GM19467 (cell line): ENCODE measurements around the gene ACADS.
"Not testable (repeated sequence)": the region's sequence is repeated elsewhere in the genome, so short reads cannot be mapped to it uniquely, and the experiment has no call there.

ENCODE experiments used
- ATAC-seq: cut with Tn5 transposase; IDR thresholded peaks from one replicate; pipeline ENCODE4 v1.9.1; 2021; ENCODE audit warnings: mild to moderate bottlenecking, moderate library complexity; ENCODE audit not compliant: unreplicated experiment

Gene ACADS

GRCh38 chr12:120724720-120725119 is 906 bp upstream of the ACADS start:
- ATAC-seq, result no peak

- ATAC-seq, result no peak
Observed at GRCh38 chr12:120725151-120725658, 421 bp upstream of the ACADS start.

DNA sequence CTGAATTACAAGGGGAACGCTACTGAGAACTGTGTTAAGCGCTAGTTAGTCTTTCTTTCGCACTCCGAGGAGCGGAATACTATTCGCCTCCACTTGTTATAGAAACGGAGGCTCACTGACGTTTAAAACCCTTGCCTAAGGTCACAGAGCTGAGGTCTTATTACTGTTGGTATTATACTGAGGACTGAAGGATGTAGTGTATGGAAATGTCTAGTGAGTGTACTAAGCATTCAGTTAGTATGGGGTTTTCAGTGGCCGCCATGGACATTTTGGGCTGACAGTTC is 826 bp downstream of the ACADS start:
- no peak for ATAC-seq

GRCh38 chr12:120726961-120727360 is 1.3 kb downstream of the ACADS start:
- ATAC-seq, result no peak

DNA sequence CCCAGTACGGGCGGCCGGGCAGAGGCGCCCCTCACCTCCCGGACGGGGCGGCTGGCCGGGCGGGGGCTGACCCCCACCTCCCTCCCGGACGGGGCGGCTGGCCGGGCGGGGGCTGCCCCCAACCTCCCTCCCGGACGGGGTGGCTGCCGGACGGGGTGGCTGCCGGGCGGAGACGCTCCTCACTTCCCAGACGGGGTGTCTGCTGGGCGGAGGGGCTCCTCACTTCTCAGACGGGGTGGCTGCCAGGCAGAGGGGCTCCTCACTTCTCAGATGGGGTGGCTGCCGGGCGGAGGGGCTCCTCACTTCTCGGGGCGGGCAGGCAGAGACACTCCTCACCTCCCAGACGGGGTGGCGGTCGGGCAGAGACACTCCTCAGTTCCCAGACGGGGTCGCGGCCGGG is 6.6 kb downstream of the ACADS start:
- not testable (repeated sequence) for ATAC-seq

DNA sequence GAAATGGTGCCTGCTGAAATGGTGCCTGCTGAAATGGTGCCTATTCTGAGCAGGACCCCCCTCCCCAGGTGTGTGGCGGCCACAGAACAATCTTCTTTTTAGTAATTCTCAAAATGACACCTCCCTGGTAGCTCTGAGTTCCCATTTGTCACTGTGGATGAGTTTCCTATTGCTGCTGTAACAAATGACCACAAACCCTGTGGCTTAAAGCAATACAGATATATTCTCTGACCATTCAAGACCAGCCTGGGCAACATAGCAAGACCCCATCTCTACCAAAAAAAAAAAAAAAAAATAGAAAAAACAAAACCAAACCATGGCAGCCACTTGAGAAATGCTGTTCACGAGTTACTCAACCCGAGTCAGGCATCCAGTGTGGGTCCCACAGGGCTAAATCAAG is 7.9 kb downstream of the ACADS start:
- ATAC-seq, result no peak

DNA sequence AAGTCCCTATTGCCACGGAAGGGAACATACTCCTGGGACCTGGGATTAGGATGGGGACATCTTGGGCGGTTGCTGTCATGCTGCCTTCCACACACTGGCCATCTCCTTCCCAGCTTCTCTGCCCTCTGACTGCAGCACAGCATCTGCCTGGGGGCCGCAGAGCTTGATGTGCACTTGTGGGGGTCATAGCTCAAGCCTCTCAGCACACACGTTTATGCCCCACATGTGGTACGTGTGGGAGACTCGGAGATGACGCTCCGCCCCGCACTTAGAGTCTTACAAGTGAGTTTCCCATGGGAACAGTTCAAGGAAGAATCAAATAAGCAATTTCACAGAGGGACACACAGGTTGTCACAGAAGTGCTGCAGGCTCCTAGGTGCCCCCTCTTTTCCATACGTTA is 8.6 kb downstream of the ACADS start:
- no peak for ATAC-seq

GRCh38 chr12:120735181-120735580 is 9.6 kb downstream of the ACADS start:
- no peak for ATAC-seq

- ATAC-seq, result no peak
Observed at GRCh38 chr12:120736404-120737331, 11.0 kb downstream of the ACADS start.

- no peak for ATAC-seq
Observed at GRCh38 chr12:120737557-120738251, 12.1 kb downstream of the ACADS start.

DNA sequence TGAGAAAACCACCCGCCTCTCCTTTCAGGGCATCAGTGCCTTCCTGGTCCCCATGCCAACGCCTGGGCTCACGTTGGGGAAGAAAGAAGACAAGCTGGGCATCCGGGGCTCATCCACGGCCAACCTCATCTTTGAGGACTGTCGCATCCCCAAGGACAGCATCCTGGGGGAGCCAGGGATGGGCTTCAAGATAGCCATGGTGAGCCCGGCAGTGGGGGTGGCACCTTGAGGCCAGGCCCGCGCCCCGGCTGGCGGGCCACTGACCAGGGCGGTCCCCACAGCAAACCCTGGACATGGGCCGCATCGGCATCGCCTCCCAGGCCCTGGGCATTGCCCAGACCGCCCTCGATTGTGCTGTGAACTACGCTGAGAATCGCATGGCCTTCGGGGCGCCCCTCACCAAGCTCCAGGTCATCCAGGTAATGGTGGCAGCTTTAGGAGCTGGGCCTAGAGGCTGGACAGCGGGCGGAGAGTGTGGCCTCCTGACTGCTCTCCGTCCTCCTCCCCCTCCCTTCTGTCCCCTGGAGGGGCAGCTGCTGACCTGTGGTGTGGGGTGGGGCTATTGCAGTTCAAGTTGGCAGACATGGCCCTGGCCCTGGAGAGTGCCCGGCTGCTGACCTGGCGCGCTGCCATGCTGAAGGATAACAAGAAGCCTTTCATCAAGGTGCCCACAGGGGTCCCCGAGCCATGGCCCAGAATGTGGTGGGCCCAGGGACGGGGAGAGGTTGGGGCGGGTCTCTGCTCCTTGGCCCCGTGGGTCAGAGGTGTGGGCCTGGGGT is 12.8 kb downstream of the ACADS start:
- ATAC-seq, result no peak

DNA sequence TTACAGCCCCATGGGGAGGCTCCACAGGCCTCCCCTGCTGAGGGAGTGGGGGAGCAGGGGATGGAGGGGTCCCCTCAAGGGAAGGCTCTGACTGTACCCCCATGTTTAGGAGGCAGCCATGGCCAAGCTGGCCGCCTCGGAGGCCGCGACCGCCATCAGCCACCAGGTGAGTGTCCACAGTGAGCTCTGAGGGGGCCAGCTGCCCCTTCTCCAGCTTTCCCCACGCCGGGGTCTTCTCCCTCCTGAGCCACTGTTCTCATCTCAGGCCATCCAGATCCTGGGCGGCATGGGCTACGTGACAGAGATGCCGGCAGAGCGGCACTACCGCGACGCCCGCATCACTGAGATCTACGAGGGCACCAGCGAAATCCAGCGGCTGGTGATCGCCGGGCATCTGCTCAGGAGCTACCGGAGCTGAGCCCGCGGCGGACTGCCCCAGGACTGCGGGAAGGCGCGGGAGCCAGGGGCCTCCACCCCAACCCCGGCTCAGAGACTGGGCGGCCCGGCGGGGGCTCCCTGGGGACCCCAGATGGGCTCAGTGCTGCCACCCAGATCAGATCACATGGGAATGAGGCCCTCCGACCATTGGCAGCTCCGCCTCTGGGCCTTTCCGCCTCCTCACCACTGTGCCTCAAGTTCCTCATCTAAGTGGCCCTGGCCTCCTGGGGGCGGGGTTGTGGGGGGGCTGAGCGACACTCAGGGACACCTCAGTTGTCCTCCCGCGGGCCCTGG is 13.6 kb downstream of the ACADS start:
- no peak for ATAC-seq

DNA sequence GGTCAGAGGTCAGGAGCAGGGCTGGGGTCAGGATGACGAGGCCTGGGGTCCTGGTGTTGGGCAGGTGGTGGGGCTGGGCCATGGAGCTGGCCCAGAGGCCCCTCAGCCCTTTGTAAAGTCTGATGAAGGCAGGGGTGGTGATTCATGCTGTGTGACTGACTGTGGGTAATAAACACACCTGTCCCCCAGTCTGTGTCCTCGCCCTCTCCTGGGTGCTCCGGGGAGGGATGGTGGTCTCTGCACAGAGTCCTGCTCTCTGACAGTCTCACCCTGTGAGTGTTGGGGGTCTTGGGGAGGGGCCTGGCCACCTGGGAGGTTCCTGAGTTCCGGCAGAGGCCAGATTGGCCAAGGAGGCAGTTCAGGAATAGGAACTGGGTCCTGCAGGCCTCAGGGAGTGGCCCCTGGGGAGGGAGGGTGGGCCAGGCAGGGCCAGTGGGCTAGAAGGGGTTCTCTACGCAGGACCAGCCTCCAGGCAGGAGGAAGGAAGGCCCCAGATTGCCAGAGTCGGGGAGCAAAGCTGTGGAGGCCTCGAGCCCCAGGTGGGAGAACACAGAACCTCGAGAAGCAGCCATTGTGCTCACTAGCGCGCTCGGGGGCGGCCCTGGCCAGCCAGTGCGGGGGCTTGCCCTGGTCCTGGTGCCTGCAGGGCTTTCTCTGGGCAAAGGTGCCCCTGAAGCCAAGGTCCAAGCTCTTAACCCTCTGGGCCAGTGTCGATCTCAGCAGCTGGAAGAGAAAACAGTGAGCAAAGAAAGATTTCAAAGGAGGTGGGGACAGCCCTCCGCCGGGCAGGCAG is 14.4 kb downstream of the ACADS start:
- no peak for ATAC-seq

GRCh38 chr12:120740871-120741270 is 15.2 kb downstream of the ACADS start:
- ATAC-seq, result no peak

- no peak for ATAC-seq
Observed at GRCh38 chr12:120741476-120742421, 16.1 kb downstream of the ACADS start.

DNA sequence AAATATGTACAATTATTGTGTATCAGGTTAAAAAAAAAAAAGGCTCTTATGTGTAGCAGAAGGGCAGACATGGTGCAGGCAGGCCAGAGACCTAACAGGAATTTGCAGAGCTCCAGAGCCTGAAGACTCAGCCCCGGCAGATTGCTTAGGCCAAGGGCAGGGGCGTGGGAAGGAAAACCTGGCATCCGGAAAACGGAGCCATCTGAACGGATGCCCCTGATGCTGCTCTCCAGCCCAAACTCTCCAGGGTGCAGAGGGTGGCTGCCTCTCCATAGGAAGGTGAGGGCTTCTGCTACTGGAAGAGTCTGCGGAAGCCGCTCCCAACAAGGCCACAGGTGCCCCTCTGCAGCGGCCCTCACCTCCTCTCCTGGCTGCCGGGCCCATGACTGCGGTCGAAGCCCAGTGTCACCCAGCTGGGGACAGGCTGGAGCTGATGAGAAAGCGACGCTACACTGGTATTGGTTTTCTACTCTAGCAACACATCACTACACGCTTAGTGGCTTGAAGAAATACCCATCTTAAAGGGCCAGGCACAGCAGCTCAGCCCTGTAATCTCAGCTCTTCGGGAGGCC is 19.4 kb downstream of the ACADS start:
- ATAC-seq, result no peak

GRCh38 chr12:120748242-120748641 is 22.6 kb downstream of the ACADS start:
- ATAC-seq, result no peak

DNA sequence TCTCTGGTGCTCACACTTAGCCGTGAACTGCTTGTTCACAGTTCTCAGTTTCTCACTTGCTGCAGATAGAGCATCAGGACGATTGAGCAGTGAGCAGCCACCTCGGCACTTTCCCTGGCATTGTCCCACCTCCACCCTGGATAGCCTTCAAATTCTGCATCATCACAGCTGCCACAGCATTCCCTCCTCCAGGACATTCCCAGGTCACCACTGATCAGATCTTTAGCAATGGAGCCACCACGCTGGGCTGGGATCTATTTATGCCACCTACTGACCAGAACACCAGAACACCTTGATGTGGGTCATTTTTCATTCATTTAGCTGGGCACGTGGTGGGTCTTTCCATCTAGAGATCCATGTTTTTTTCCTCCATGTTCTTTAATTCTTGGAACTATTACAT is 23.6 kb downstream of the ACADS start:
- ATAC-seq, result no peak

- no peak for ATAC-seq
Observed at GRCh38 chr12:120750806-120751205, 25.2 kb downstream of the ACADS start.
